ENCODE results near the gene AGBL4. TPM values are rescaled to one million over a fixed set of nuclear protein-coding genes. Genes with fewer than 3 reads are reported as not detected.

AGBL4 gene
- total and polyA plus RNA-seq, 2 experiments from 2014 or later: not detected

DNA sequence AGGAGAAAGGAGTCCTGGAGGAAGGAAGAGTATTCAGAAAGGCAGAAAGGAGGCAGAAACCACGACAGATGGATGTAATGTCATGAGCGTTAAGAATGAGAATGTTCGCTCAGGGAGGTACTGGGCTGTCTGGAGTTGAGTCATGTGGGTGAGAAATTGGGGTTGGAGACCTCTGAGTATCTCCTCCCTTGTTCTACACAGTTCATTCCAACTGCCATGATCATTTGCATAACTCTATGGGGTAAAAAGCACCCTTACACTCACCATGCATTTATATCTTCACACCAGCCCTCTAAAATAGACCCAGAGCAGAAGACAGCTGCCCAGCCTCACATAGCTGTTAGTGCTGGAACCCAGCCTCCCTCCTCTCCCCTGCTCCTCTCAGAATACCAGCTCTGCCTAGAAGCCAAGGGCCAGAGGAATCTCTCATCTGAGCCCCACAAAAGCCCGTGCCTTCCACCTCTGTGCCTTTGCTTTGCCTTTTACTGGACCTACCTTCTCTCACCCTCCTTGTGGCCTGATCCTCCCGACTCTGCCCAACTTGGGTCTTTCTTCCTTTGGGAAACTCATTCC lies 1332.2 kb downstream of the AGBL4 start:
- Histone ChIP-seq H3K9me2 (ENCODE audit: insufficient read depth) (no peaks in the 10 kb centered on the region), H3K4me1 (ENCODE audit: insufficient read depth) (no peaks in the 10 kb centered on the region), H3K79me2 (ENCODE audit: insufficient read depth) (no peaks in the 10 kb centered on the region), H3K27me3 (replicated peaks; ENCODE audit: insufficient read depth) (peaks cover 5% of the 10 kb centered on the region; the same call in 1 of the 2 replicates), H3K36me3 (ENCODE audit: low read depth) (no peaks in the 10 kb centered on the region), H2AFZ (no peak overlapping the region), H3K9ac (no peak overlapping the region), H3F3A (ENCODE audit: insufficient read depth) (no peaks in the 10 kb centered on the region), H3K4me3 (no peak overlapping the region), H4K20me1 (ENCODE audit: insufficient read depth) (no peaks in the 10 kb centered on the region), H3K9me3 (ENCODE audit: low read depth) (no peaks in the 10 kb centered on the region), H3K27ac (no peak overlapping the region), H3K4me2 (ENCODE audit: unreplicated experiment) (no peak overlapping the region)
- in situ Hi-C loops (cut with MboI): no loop called here
- no peak for DNase-seq
- 60 to 62% methylated on average over 5 of the region's 5 CpGs for WGBS, 2 experiments (ENCODE audit: low coverage in 1 of 2, low lambda C conversion rate in 2 of 2, missing lambda C conversion rate in 2 of 2)
- TF ChIP-seq EZH2phosphoT487 (IDR thresholded peaks at IDR 0.05; ENCODE audit: insufficient read depth, low read depth) (no peak), EZH2 (IDR thresholded peaks at IDR 0.05; ENCODE audit: insufficient read depth, poor library complexity, severe bottlenecking) (no peak)

DNA sequence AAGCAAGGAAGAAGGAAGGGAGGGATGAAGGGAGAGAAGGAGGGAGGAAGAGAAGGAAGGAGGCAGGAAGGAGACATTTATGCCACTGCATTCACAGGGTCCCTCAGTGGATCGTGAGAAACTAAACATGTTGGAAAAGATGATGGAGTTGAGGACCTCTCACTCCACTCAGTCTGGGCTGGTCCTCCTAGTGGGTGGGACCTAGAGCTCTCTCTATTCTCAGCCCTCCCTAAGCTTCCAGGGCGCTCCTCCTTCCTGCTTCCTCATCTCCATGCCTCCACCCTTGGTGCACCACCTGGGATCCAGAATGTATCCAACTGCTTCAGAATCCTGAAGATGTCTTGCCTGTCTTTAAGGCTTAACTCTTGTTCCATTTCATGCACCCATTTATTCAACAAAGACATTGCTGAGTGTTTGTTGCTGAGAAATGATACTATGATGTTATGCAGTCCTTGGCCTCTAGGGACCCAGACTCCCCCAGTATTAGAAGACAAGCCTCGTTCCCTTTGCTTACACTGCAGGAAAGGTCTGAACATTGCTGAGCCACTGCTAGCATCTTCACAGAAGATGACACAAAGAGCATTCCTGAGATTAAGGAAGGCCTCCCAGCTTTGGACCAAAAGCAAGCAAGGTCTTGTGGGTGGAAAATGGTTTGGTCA lies 1335.5 kb downstream of the AGBL4 start:
- Histone ChIP-seq H4K20me1 (ENCODE audit: insufficient read depth) (no peaks in the 10 kb centered on the region), H3K9ac (no peak overlapping the region), H3K79me2 (ENCODE audit: insufficient read depth) (no peaks in the 10 kb centered on the region), H3K36me3 (ENCODE audit: low read depth) (no peaks in the 10 kb centered on the region), H3K27ac (no peak overlapping the region), H3F3A (ENCODE audit: insufficient read depth) (no peaks in the 10 kb centered on the region), H3K27me3 (replicated peaks; ENCODE audit: insufficient read depth) (no peaks in the 10 kb centered on the region), H3K4me2 (ENCODE audit: unreplicated experiment) (no peak overlapping the region), H3K4me3 (no peak overlapping the region), H3K9me3 (ENCODE audit: low read depth) (no peaks in the 10 kb centered on the region), H3K4me1 (ENCODE audit: insufficient read depth) (no peaks in the 10 kb centered on the region), H3K9me2 (ENCODE audit: insufficient read depth) (no peaks in the 10 kb centered on the region), H2AFZ (no peak overlapping the region)
- in situ Hi-C loops (cut with MboI): no loop called here
- 44 to 52% methylated on average over 3 of the region's 3 CpGs for WGBS, 2 experiments (ENCODE audit: low coverage in 1 of 2, low lambda C conversion rate in 2 of 2, missing lambda C conversion rate in 2 of 2)
- TF ChIP-seq EZH2 (IDR thresholded peaks at IDR 0.05; ENCODE audit: insufficient read depth, poor library complexity, severe bottlenecking): no peak
- TF ChIP-seq EZH2phosphoT487 (IDR thresholded peaks at IDR 0.05; ENCODE audit: insufficient read depth, low read depth): no peak
- DNase-seq: peak; percentile 30

DNA sequence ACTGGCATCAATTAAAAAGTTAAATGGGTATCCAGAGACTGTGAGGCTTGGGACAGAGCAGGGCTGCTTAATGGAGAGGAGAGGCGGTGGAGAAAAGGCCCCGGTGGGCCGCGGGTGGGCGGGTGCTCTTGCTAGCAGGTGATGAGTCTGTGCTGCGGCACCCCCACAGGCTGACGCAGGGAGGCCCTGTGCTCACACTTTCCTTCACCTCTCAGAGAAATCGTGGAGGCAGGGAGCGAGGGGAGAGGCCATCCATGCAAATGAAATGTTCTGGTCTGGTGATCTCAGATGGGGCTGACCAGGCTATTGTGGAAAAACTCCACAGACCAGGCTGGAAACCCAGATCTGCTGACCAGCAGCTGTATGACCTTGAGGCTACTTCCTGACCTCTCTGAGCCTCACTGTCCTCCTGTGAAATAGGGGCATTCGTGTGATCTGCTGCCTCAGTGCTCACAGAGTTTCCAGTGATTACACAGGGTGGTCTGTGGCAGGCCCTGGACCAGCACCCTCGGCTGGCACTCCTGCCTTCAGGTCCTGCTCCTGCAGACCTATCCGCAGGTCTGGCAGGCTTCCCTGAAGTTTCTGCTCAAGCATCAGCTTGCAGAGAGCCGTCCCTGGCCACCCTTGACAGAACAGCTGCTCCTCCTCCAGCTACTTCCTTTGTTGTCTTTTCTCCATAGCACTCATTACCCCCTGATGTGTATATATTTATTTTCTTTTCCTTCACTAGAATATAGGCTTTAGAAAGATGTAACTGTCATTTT lies 1336.3 kb downstream of the AGBL4 start:
- no peak for TF ChIP-seq EZH2phosphoT487 (IDR thresholded peaks at IDR 0.05; ENCODE audit: insufficient read depth, low read depth)
- no peak for TF ChIP-seq EZH2 (IDR thresholded peaks at IDR 0.05; ENCODE audit: insufficient read depth, poor library complexity, severe bottlenecking)
- H3K4me3 ChIP-seq: no peak overlapping the region
- H2AFZ ChIP-seq: no peak overlapping the region
- no peak overlapping the region for H3K27ac ChIP-seq
- DNase-seq: no peak
- no peaks in the 10 kb centered on the region for H3K27me3 ChIP-seq (replicated peaks; ENCODE audit: insufficient read depth)
- no peaks in the 10 kb centered on the region for H3K9me3 ChIP-seq (ENCODE audit: low read depth)
- H3K79me2 ChIP-seq (ENCODE audit: insufficient read depth): no peaks in the 10 kb centered on the region
- no peaks in the 10 kb centered on the region for H4K20me1 ChIP-seq (ENCODE audit: insufficient read depth)
- in situ Hi-C loops (cut with MboI): no loop called here
- H3K36me3 ChIP-seq (ENCODE audit: low read depth): no peaks in the 10 kb centered on the region
- H3K4me2 ChIP-seq (ENCODE audit: unreplicated experiment): no peak overlapping the region
- 56 to 57% methylated on average over 9 to 13 of the region's 13 CpGs for WGBS, 2 experiments (ENCODE audit: low coverage in 1 of 2, low lambda C conversion rate in 2 of 2, missing lambda C conversion rate in 2 of 2)
- no peaks in the 10 kb centered on the region for H3F3A ChIP-seq (ENCODE audit: insufficient read depth)
- H3K9ac ChIP-seq: no peak overlapping the region
- H3K9me2 ChIP-seq (ENCODE audit: insufficient read depth): no peaks in the 10 kb centered on the region
- H3K4me1 ChIP-seq (ENCODE audit: insufficient read depth): no peaks in the 10 kb centered on the region

GRCh38 chr1:48686159-48686558 lies 1337.6 kb downstream of the AGBL4 start:
- no peaks in the 10 kb centered on the region for H3K9me3 ChIP-seq (ENCODE audit: low read depth)
- 68 to 70% methylated on average over 5 of the region's 5 CpGs for WGBS, 2 experiments (ENCODE audit: low coverage in 1 of 2, low lambda C conversion rate in 2 of 2, missing lambda C conversion rate in 2 of 2)
- no peaks in the 10 kb centered on the region for H3F3A ChIP-seq (ENCODE audit: insufficient read depth)
- no peak overlapping the region for H3K27ac ChIP-seq
- TF ChIP-seq EZH2 (IDR thresholded peaks at IDR 0.05; ENCODE audit: insufficient read depth, poor library complexity, severe bottlenecking) (no peak), EZH2phosphoT487 (IDR thresholded peaks at IDR 0.05; ENCODE audit: insufficient read depth, low read depth) (no peak)
- no peak overlapping the region for H3K9ac ChIP-seq
- H3K4me2 ChIP-seq (ENCODE audit: unreplicated experiment): no peak overlapping the region
- DNase-seq: no peak
- no peak overlapping the region for H3K4me3 ChIP-seq
- no peaks in the 10 kb centered on the region for H4K20me1 ChIP-seq (ENCODE audit: insufficient read depth)
- H3K9me2 ChIP-seq (ENCODE audit: insufficient read depth): no peaks in the 10 kb centered on the region
- H3K79me2 ChIP-seq (ENCODE audit: insufficient read depth): no peaks in the 10 kb centered on the region
- no peaks in the 10 kb centered on the region for H3K27me3 ChIP-seq (replicated peaks; ENCODE audit: insufficient read depth)
- in situ Hi-C loops (cut with MboI): no loop called here
- H3K36me3 ChIP-seq (ENCODE audit: low read depth): no peaks in the 10 kb centered on the region
- H2AFZ ChIP-seq: no peak overlapping the region
- H3K4me1 ChIP-seq (ENCODE audit: insufficient read depth): no peaks in the 10 kb centered on the region

All from GM23248 (cell line).